Neural crest cell (in vitro differentiated cells): Measurements from ENCODE around the gene TRAM2. TPM values are rescaled to one million over a fixed set of nuclear protein-coding genes. Genes with fewer than 3 reads are reported as not detected.
A peak's percentile ranks its signal among the peaks of the same experiment; 100 is the strongest.

Experiments
- DNase-seq: peaks from one replicate; pipeline ENCODE4 v3.0.0; 2021; ENCODE audit warnings: low read depth, mixed read lengths, low spot score
- H3K27ac Mint-ChIP-seq: one replicate; pipeline ENCODE4 v1.8.0; 2021; ENCODE audit warnings: mild to moderate bottlenecking, mixed read lengths; ENCODE audit not compliant: unreplicated experiment
- H3K27me3 Mint-ChIP-seq: 2 replicates; pipeline ENCODE4 v1.8.0; 2021; ENCODE audit warnings: low read depth, mild to moderate bottlenecking, mixed read lengths
- H3K36me3 Mint-ChIP-seq: 2 replicates; pipeline ENCODE4 v1.8.0; 2021; ENCODE audit warnings: low read depth, mild to moderate bottlenecking, mixed read lengths
- H3K4me1 Mint-ChIP-seq: 2 replicates; pipeline ENCODE4 v1.8.0; 2021; ENCODE audit warnings: mixed read lengths
- H3K4me3 Mint-ChIP-seq: one replicate; pipeline ENCODE4 v1.8.0; 2021; ENCODE audit warnings: mild to moderate bottlenecking, mixed read lengths
- H3K9me3 Mint-ChIP-seq: 2 replicates; pipeline ENCODE4 v1.8.0; 2021; ENCODE audit warnings: mixed read lengths
- CTCF ChIP-seq: fragments of 200-600 bp; sonication (generic); conservative IDR thresholded peaks from 2 replicates; pipeline ENCODE4 v1.5.0; 2021; ENCODE audit warnings: antibody characterized with exemption, mild to moderate bottlenecking
- total RNA-seq: library from RNA; stranded (reverse); gene quantifications from 2 replicates; pipeline ENCODE4 v1.2.1, GENCODE V29; 2021

Gene TRAM2
- total RNA-seq, 1 donor from 2014 or later, result 20.2 TPM

- H3K27ac Mint-ChIP-seq, result peak overlapping the region; percentile 98
Observed at GRCh38 chr6:52577778-52578463, 1.1 kb upstream of the TRAM2 start.

GRCh38 chr6:52576392-52577021 is 353 bp downstream of the TRAM2 start:
- peak overlapping the region; percentile 89 for H3K4me3 Mint-ChIP-seq
- H3K27ac Mint-ChIP-seq, result peak overlapping the region; percentile 88
- TF ChIP-seq CTCF, result peak; percentile 62
- H3K27me3 Mint-ChIP-seq, result no peaks in the 10 kb centered on the region
- DNase-seq, result peak; percentile 54
- H3K4me1 Mint-ChIP-seq, result peaks cover 55% of the 10 kb centered on the region
- no peaks in the 10 kb centered on the region for H3K9me3 Mint-ChIP-seq
- no peaks in the 10 kb centered on the region for H3K36me3 Mint-ChIP-seq

More at GRCh38 chr6:52577778-52578463, 1.1 kb upstream of the TRAM2 start:
- peaks cover 7% of the 10 kb centered on the region for H3K36me3 Mint-ChIP-seq
- H3K4me1 Mint-ChIP-seq, result peaks cover 44% of the 10 kb centered on the region
- peak overlapping the region; percentile 86 for H3K4me3 Mint-ChIP-seq
- no peak for TF ChIP-seq CTCF
- DNase-seq, result no peak
- H3K9me3 Mint-ChIP-seq, result no peaks in the 10 kb centered on the region
- H3K27me3 Mint-ChIP-seq, result no peaks in the 10 kb centered on the region

GRCh38 chr6:52576054-52576391 is 837 bp downstream of the TRAM2 start:
- Mint-ChIP-seq H3K36me3 (no peaks in the 10 kb centered on the region), H3K27me3 (no peaks in the 10 kb centered on the region), H3K27ac (peak overlapping the region; percentile 48), H3K4me1 (peaks cover 60% of the 10 kb centered on the region), H3K4me3 (peak overlapping the region; percentile 89), H3K9me3 (no peaks in the 10 kb centered on the region)
- TF ChIP-seq CTCF, result no peak
- DNase-seq, result no peak

- H3K4me3 Mint-ChIP-seq, result peak overlapping the region; percentile 89
- no peak overlapping the region for H3K27ac Mint-ChIP-seq
- no peaks in the 10 kb centered on the region for H3K9me3 Mint-ChIP-seq
- peaks cover 65% of the 10 kb centered on the region for H3K4me1 Mint-ChIP-seq
- no peaks in the 10 kb centered on the region for H3K27me3 Mint-ChIP-seq
- DNase-seq, result no peak
- no peak for TF ChIP-seq CTCF
- H3K36me3 Mint-ChIP-seq, result no peaks in the 10 kb centered on the region
Observed at GRCh38 chr6:52575502-52575892, 1.4 kb downstream of the TRAM2 start.

GRCh38 chr6:52574709-52575501 is 2.0 kb downstream of the TRAM2 start:
- Mint-ChIP-seq H3K27me3 (no peaks in the 10 kb centered on the region), H3K4me1 (peaks cover 69% of the 10 kb centered on the region), H3K36me3 (no peaks in the 10 kb centered on the region), H3K27ac (no peak overlapping the region), H3K9me3 (no peaks in the 10 kb centered on the region), H3K4me3 (peak overlapping the region; percentile 89)
- TF ChIP-seq CTCF, result no peak
- DNase-seq, result no peak
